Endothelial cell of umbilical vein (primary cell): ENCODE results near the gene TK2. TPM values are rescaled to one million over a fixed set of nuclear protein-coding genes. Genes with fewer than 3 reads are reported as not detected.

Source experiments
- BruUV-seq: library from RNA; stranded (reverse); fragments of 400-500 nt; replicated peaks from 2 replicates; lab custom pipeline; 2021; lab: Mats Ljungman, UMichigan
- CTCF ChIA-PET: fragments of 300-600, 350-600 bp; sonication (Branson Sonifier 250); formaldehyde crosslinking; loops from one replicate; lab custom pipeline; 2021; ENCODE audit warnings: antibody characterized with exemption, inconsistent platforms; lab: Charles Lee
- POLR2A ChIA-PET: fragments of 300-600, 350-600 bp; sonication (Branson Sonifier 250); formaldehyde crosslinking; loops from one replicate; lab custom pipeline; 2021; ENCODE audit warnings: antibody characterized with exemption, inconsistent platforms; lab: Charles Lee
- DNase-seq: peaks from one replicate; pipeline ENCODE4 v3.0.0-alpha.2; 2011; ENCODE audit warnings: low read depth, low spot score
- FAIRE-seq: peaks from 2 replicates; lab custom pipeline; 2011; peaks lifted over from hg19 to GRCh38; lab: Jason Lieb, UNC
- H2AFZ ChIP-seq: 2 replicates; pipeline ENCODE4 v1.6.0; 2012; ENCODE audit warnings: low read depth, low read length, control low read depth, inconsistent platforms
- H3K27ac ChIP-seq: 2 replicates; pipeline ENCODE4 v1.5.1; 2011; ENCODE audit warnings: low read depth, mild to moderate bottlenecking, control low read depth, low read length, moderate library complexity; ENCODE audit not compliant: insufficient read depth
- H3K27me3 ChIP-seq, 2 experiments: 2 replicates each; pipeline versions ENCODE4 v1.6.0 to v1.6.1; 2011; ENCODE audit warnings: low read length in 2 of 2, mixed read lengths in 1 of 2; ENCODE audit not compliant: control insufficient read depth in 2 of 2, insufficient read depth in 2 of 2
- H3K36me3 ChIP-seq, 2 experiments: 2 replicates in 1 of 2; 3 replicates in 1 of 2; pipeline ENCODE4 v1.5.1; 2011; ENCODE audit warnings: low read length in 2 of 2, mild to moderate bottlenecking in 1 of 2, moderate library complexity in 1 of 2; ENCODE audit not compliant: control insufficient read depth in 2 of 2, insufficient read depth in 2 of 2; ENCODE audit errors: extremely low read depth in 1 of 2
- H3K4me1 ChIP-seq: 3 replicates; pipeline ENCODE4 v1.5.1; 2011; ENCODE audit warnings: mild to moderate bottlenecking, low read length; ENCODE audit not compliant: control insufficient read depth, insufficient read depth; ENCODE audit errors: extremely low read depth
- H3K4me2 ChIP-seq: 2 replicates; pipeline ENCODE4 v1.6.1; 2011; ENCODE audit warnings: low read length, control low read depth, mixed read lengths; ENCODE audit not compliant: insufficient read depth
- H3K4me3 ChIP-seq, 3 experiments: fragments of 200-600 bp in 1 of 3; sonication (generic), shearing (Covaris generic) in 1 of 3; replicated peaks in 1 of 3; 2 replicates each; pipeline ENCODE4 v1.5.1; 2011 to 2016; ENCODE audit warnings: control low read depth in 3 of 3, low read length in 3 of 3, mild to moderate bottlenecking in 2 of 3, inconsistent platforms in 1 of 3, low read depth in 1 of 3, moderate library complexity in 1 of 3; ENCODE audit not compliant: insufficient read depth in 1 of 3
- H3K79me2 ChIP-seq: 2 replicates; pipeline ENCODE4 v1.6.0; 2012; ENCODE audit warnings: low read length, inconsistent platforms; ENCODE audit not compliant: control insufficient read depth, insufficient read depth
- H3K9ac ChIP-seq: replicated peaks from 2 replicates; pipeline ENCODE3; 2011; ENCODE audit warnings: low read length, control low read depth; ENCODE audit not compliant: insufficient read depth; ENCODE audit errors: extremely low read depth
- H3K9me1 ChIP-seq: replicated peaks from 3 replicates; pipeline ENCODE4 v1.6.0; 2011; ENCODE audit warnings: mild to moderate bottlenecking, low read length; ENCODE audit not compliant: control insufficient read depth, insufficient read depth; ENCODE audit errors: extremely low read depth
- H3K9me3 ChIP-seq: replicated peaks from 2 replicates; pipeline ENCODE4 v1.5.1; 2012; ENCODE audit warnings: low read length, inconsistent platforms; ENCODE audit not compliant: control insufficient read depth, insufficient read depth
- H4K20me1 ChIP-seq: replicated peaks from 2 replicates; pipeline ENCODE3; 2011; ENCODE audit warnings: mild to moderate bottlenecking, low read length; ENCODE audit not compliant: control insufficient read depth, insufficient read depth; ENCODE audit errors: extremely low read depth
- EZH2 ChIP-seq: IDR thresholded peaks from 2 replicates; pipeline ENCODE4 v1.6.1; 2012; ENCODE audit warnings: borderline replicate concordance, low read depth, mild to moderate bottlenecking, moderate library complexity, low read length, inconsistent platforms; ENCODE audit not compliant: severe bottlenecking
- FOS ChIP-seq: IDR thresholded peaks from 2 replicates; pipeline ENCODE4 v1.6.1; 2011; ENCODE audit warnings: mild to moderate bottlenecking, low read length, moderate library complexity, borderline replicate concordance; ENCODE audit not compliant: insufficient read depth
- GATA2 ChIP-seq: IDR thresholded peaks from 2 replicates; pipeline ENCODE4 v1.7.0; 2011; ENCODE audit warnings: low read depth, mild to moderate bottlenecking, moderate library complexity, mixed read lengths, low read length; ENCODE audit not compliant: insufficient read length, insufficient read depth
- JUN ChIP-seq: IDR thresholded peaks from 2 replicates; pipeline ENCODE4 v1.6.1; 2011; ENCODE audit warnings: borderline replicate concordance, low read depth; ENCODE audit not compliant: insufficient read length, insufficient read depth
- MYC ChIP-seq: IDR thresholded peaks from one replicate; pipeline ENCODE4 v1.6.1; 2011; ENCODE audit warnings: mild to moderate bottlenecking, low read depth, low read length
- POLR2A ChIP-seq: IDR thresholded peaks from 2 replicates; pipeline ENCODE4 v1.6.1; 2012; ENCODE audit warnings: low read depth, mild to moderate bottlenecking, control low read depth, low read length
- POLR2AphosphoS5 ChIP-seq: IDR thresholded peaks from 2 replicates; pipeline ENCODE4 v1.6.1; 2012; ENCODE audit warnings: low read depth, mild to moderate bottlenecking, control low read depth, low read length, moderate library complexity; ENCODE audit not compliant: insufficient read depth
- dilution Hi-C: fragments of 300-500 bp; cut with MboI; formaldehyde crosslinking; loops from one replicate; pipeline ENCODE4 v1.15.0; 2019; ENCODE audit warnings: low sequenced_read_pairs; ENCODE audit not compliant: extremely low pct_ligation_motif_present
- intact Hi-C: fragments of 100-400 bp; cut with micrococcal nuclease; formaldehyde crosslinking; loops from one replicate; pipeline ENCODE4 v1.10.0; 2022
- polyA plus RNA-seq, 4 experiments: library from polyadenylated mRNA; depleted of rRNA in 3 of 4; stranded (reverse) in 3 of 4; unstranded in 1 of 4; fragments of >200 nt; gene quantifications; 2 replicates each; pipeline versions ENCODE4 v1.2.1 to v1.2.3, GENCODE V29; 2011 to 2012; ENCODE audit warnings: missing spikeins in 1 of 4
- total RNA-seq: library from RNA; stranded (reverse); gene quantifications from 2 replicates; pipeline ENCODE4 v1.2.3, GENCODE V29; 2021
- TF ChIP-seq, protein P1 (sequence below): IDR thresholded peaks from 2 replicates; pipeline ENCODE4 v1.6.1; 2011; ENCODE audit not compliant: insufficient read depth, insufficient read length
- TF ChIP-seq, protein P2 (sequence below), 2 donors: IDR thresholded peaks; 1 replicate in 1 of 2; 2 replicates in 1 of 2; pipeline ENCODE4 v1.5.1; 2011; ENCODE audit warnings: low read length in 2 of 2, mild to moderate bottlenecking in 2 of 2, moderate library complexity in 2 of 2, control low read depth in 1 of 2, inconsistent platforms in 1 of 2, low read depth in 1 of 2; ENCODE audit not compliant: insufficient read depth in 1 of 2; ENCODE audit errors: extremely low read depth in 1 of 2

Gene TK2
- total and polyA plus RNA-seq, 2 donors (not counting 3 experiments of a cell fraction or from before 2014, with no cell fraction given): 12.1 to 25.2 TPM

DNA sequence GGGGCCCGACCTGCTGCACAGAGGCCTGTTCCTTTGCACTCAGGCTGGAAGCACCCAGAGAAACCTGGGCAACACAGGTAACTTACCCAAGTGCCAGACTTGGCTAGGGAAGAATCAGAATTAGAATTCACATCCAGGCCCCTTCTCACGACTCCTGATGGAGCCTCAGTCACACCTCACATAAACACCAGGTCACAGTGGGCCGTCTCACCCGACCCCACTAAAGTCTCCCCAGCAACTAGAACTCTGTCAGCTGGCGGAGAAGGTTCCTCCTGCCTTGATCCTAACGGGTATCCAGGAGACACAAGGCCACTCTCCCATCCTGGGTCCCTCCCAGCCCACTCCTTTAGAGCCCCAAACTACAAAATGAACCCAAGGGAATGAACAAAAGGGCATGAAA is 6.4 kb downstream of the TK2 start:
- POLR2A ChIA-PET: no interaction called here
- no peak for DNase-seq
- Histone ChIP-seq H3K9ac (no peak overlapping the region), H3K27me3 (no peaks in the 10 kb centered on the region), H3K4me3 (no peak overlapping the region), H3K4me2 (no peak overlapping the region), H3K4me1 (no peaks in the 10 kb centered on the region), H3K27ac (no peak overlapping the region), H3K36me3 (peaks cover 0 to 2% of the 10 kb centered on the region in 2 experiments), H2AFZ (no peak overlapping the region), H3K79me2 (no peaks in the 10 kb centered on the region), H3K9me1 (no peaks in the 10 kb centered on the region), H3K9me3 (no peaks in the 10 kb centered on the region), H4K20me1 (no peaks in the 10 kb centered on the region)
- BruUV-seq: no TSS peak
- dilution Hi-C loops (no loop called here), intact Hi-C loops (no loop called here)
- TF ChIP-seq GATA2: no peak
- no peak for TF ChIP-seq MYC
- no peak for TF ChIP-seq EZH2
- no peak for TF ChIP-seq FOS
- no peak for TF ChIP-seq POLR2AphosphoS5
- no peak for TF ChIP-seq JUN
- TF ChIP-seq, protein P1, sequence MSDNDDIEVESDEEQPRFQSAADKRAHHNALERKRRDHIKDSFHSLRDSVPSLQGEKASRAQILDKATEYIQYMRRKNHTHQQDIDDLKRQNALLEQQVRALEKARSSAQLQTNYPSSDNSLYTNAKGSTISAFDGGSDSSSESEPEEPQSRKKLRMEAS: no peak
- no peak for TF ChIP-seq POLR2A
- TF ChIP-seq, protein P2, sequence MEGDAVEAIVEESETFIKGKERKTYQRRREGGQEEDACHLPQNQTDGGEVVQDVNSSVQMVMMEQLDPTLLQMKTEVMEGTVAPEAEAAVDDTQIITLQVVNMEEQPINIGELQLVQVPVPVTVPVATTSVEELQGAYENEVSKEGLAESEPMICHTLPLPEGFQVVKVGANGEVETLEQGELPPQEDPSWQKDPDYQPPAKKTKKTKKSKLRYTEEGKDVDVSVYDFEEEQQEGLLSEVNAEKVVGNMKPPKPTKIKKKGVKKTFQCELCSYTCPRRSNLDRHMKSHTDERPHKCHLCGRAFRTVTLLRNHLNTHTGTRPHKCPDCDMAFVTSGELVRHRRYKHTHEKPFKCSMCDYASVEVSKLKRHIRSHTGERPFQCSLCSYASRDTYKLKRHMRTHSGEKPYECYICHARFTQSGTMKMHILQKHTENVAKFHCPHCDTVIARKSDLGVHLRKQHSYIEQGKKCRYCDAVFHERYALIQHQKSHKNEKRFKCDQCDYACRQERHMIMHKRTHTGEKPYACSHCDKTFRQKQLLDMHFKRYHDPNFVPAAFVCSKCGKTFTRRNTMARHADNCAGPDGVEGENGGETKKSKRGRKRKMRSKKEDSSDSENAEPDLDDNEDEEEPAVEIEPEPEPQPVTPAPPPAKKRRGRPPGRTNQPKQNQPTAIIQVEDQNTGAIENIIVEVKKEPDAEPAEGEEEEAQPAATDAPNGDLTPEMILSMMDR (IDR thresholded peaks at IDR 0.05; ENCODE audit: extremely low read depth in 1 of 2, insufficient read depth in 1 of 2, low read depth in 1 of 2, low read length in 2 of 2): no peak
- CTCF ChIA-PET: interaction anchor here (1.7 to 2.5 kb wide), 2 partner anchors 22 to 137 kb away, joined by 6 to 8 read pairs; no protein-coding TSS in a partner anchor
- no peak for FAIRE-seq
